Measurements from ENCODE around the gene MED20. TPM values are rescaled to one million over a fixed set of nuclear protein-coding genes. Genes with fewer than 3 reads are reported as not detected.
A peak's percentile ranks its signal among the peaks of the same experiment; 100 is the strongest.

The MED20 gene
- total RNA-seq, 1 donor from 2014 or later = 24.3 TPM

GRCh38 chr6:41901882-41902519 lies 18.9 kb downstream of the MED20 start:
- Mint-ChIP-seq H3K4me1 (ENCODE audit: unreplicated experiment) (no peaks in the 10 kb centered on the region), H3K27ac (ENCODE audit: unreplicated experiment) (no peak overlapping the region), H3K4me3 (ENCODE audit: unreplicated experiment) (no peak overlapping the region), H3K9me3 (ENCODE audit: unreplicated experiment) (no peaks in the 10 kb centered on the region), H3K27me3 (ENCODE audit: unreplicated experiment) (no peaks in the 10 kb centered on the region), H3K36me3 (ENCODE audit: unreplicated experiment) (peaks cover 12% of the 10 kb centered on the region)
- peak; percentile 17 for TF ChIP-seq CTCF (IDR thresholded peaks at IDR 0.05)
- DNase-seq (ENCODE audit: extremely low spot score, unreplicated experiment) = no peak

GRCh38 chr6:41900861-41901260 lies 20.1 kb downstream of the MED20 start:
- H3K27me3 Mint-ChIP-seq (ENCODE audit: unreplicated experiment) = no peaks in the 10 kb centered on the region
- TF ChIP-seq CTCF (IDR thresholded peaks at IDR 0.05) = no peak
- no peak overlapping the region for H3K4me3 Mint-ChIP-seq (ENCODE audit: unreplicated experiment)
- no peaks in the 10 kb centered on the region for H3K9me3 Mint-ChIP-seq (ENCODE audit: unreplicated experiment)
- DNase-seq (ENCODE audit: extremely low spot score, unreplicated experiment) = no peak
- no peak overlapping the region for H3K27ac Mint-ChIP-seq (ENCODE audit: unreplicated experiment)
- H3K4me1 Mint-ChIP-seq (ENCODE audit: unreplicated experiment) = peaks cover 5% of the 10 kb centered on the region
- H3K36me3 Mint-ChIP-seq (ENCODE audit: unreplicated experiment) = peaks cover 7% of the 10 kb centered on the region

GRCh38 chr6:41896281-41896680 lies 24.7 kb downstream of the MED20 start:
- Mint-ChIP-seq H3K36me3 (ENCODE audit: unreplicated experiment) (no peaks in the 10 kb centered on the region), H3K4me3 (ENCODE audit: unreplicated experiment) (no peak overlapping the region), H3K27me3 (ENCODE audit: unreplicated experiment) (no peaks in the 10 kb centered on the region), H3K27ac (ENCODE audit: unreplicated experiment) (peak overlapping the region; percentile 91), H3K9me3 (ENCODE audit: unreplicated experiment) (no peaks in the 10 kb centered on the region), H3K4me1 (ENCODE audit: unreplicated experiment) (peaks cover 9% of the 10 kb centered on the region)
- DNase-seq (ENCODE audit: extremely low spot score, unreplicated experiment) = peak; percentile 4
- no peak for TF ChIP-seq CTCF (IDR thresholded peaks at IDR 0.05)

GRCh38 chr6:41895300-41896233 lies 25.4 kb downstream of the MED20 start, which contains the start of gene USP49:
USP49 (minus strand) TSS chr6:41895375; CDS start chr6:41806983, 88,392 bp downstream.
- Mint-ChIP-seq H3K36me3 (ENCODE audit: unreplicated experiment) (no peaks in the 10 kb centered on the region), H3K27me3 (ENCODE audit: unreplicated experiment) (no peaks in the 10 kb centered on the region), H3K9me3 (ENCODE audit: unreplicated experiment) (no peaks in the 10 kb centered on the region), H3K27ac (ENCODE audit: unreplicated experiment) (peak within 1 kb of the TSS; percentile 91), H3K4me1 (ENCODE audit: unreplicated experiment) (peaks cover 9% of the 10 kb centered on the region), H3K4me3 (ENCODE audit: unreplicated experiment) (no peak within 1 kb of the TSS)
- TF ChIP-seq CTCF (IDR thresholded peaks at IDR 0.05) = no peak
- DNase-seq (ENCODE audit: extremely low spot score, unreplicated experiment) = peak; percentile 96

Data from osteocyte (in vitro differentiated cells).